ENCODE data around the gene ANAPC2.

GRCh38 chr9:137212520-137212919 is 24.2 kb upstream of the ANAPC2 start:
- no peak for TF ChIP-seq CTCF (conservative IDR thresholded peaks at IDR 0.05; ENCODE audit: low read depth, low read length)
- TF ChIP-seq SMC3 (IDR thresholded peaks at IDR 0.05; ENCODE audit: low read depth, low read length), result no peak
- no peak for TF ChIP-seq POLR2A (IDR thresholded peaks at IDR 0.05; ENCODE audit: low read depth, low read length)
- TF ChIP-seq CEBPB (IDR thresholded peaks at IDR 0.05; ENCODE audit: low read depth, low read length), result no peak
- TF ChIP-seq MAZ (IDR thresholded peaks at IDR 0.05; ENCODE audit: borderline replicate concordance, low read depth, low read length), result no peak
- TF ChIP-seq RFX5 (IDR thresholded peaks at IDR 0.05; ENCODE audit: low read depth, low read length), result no peak
- TF ChIP-seq RAD21 (IDR thresholded peaks at IDR 0.05; ENCODE audit: low read length), result no peak
- no peak for TF ChIP-seq MAFK (IDR thresholded peaks at IDR 0.05; ENCODE audit: low read depth, low read length)
- TF ChIP-seq RCOR1 (IDR thresholded peaks at IDR 0.05; ENCODE audit: insufficient replicate concordance, low read length), result no peak
- TF ChIP-seq MXI1 (IDR thresholded peaks at IDR 0.05; ENCODE audit: borderline replicate concordance, low read depth, low read length), result no peak
- TF ChIP-seq CHD1 (IDR thresholded peaks at IDR 0.05; ENCODE audit: low read depth, low read length), result no peak
- no peak for TF ChIP-seq BHLHE40 (IDR thresholded peaks at IDR 0.05; ENCODE audit: low read depth, low read length)
- TF ChIP-seq ELK1 (IDR thresholded peaks at IDR 0.05; ENCODE audit: borderline replicate concordance, low read depth, low read length), result no peak
- TF ChIP-seq USF2 (IDR thresholded peaks at IDR 0.05; ENCODE audit: low read depth, low read length), result no peak
